GM19328 (cell line): ENCODE measurements around the gene CAD.

Experiments
- ATAC-seq: cut with Tn5 transposase; IDR thresholded peaks from one replicate; pipeline ENCODE4 v1.9.1; 2021; ENCODE audit warnings: mild to moderate bottlenecking, moderate library complexity; ENCODE audit not compliant: unreplicated experiment

The CAD gene

GRCh38 chr2:27275211-27276150 is 58.3 kb downstream of the CAD start, which contains the start of gene DNAJC5G:
DNAJC5G (plus strand) TSS chr2:27275433; CDS start chr2:27276729, 1,296 bp downstream.
- no peak for ATAC-seq

- ATAC-seq = no peak
Observed at GRCh38 chr2:27278010-27278409, 60.8 kb downstream of the CAD start.

- ATAC-seq = no peak
Observed at GRCh38 chr2:27280826-27281225, 63.7 kb downstream of the CAD start.

GRCh38 chr2:27281442-27281841 is 64.3 kb downstream of the CAD start:
- no peak for ATAC-seq

- no peak for ATAC-seq
Observed at GRCh38 chr2:27281855-27282559, 64.8 kb downstream of the CAD start, which contains the start of gene TRIM54. TRIM54 (plus strand) TSS chr2:27282429; CDS start chr2:27282732, 303 bp downstream.

- no peak for ATAC-seq
Observed at GRCh38 chr2:27282892-27283291, 65.7 kb downstream of the CAD start.

GRCh38 chr2:27284996-27285395 is 67.8 kb downstream of the CAD start:
- ATAC-seq = no peak

- no peak for ATAC-seq
Observed at GRCh38 chr2:27285481-27285880, 68.3 kb downstream of the CAD start.

- no peak for ATAC-seq
Observed at GRCh38 chr2:27288610-27289009, 71.4 kb downstream of the CAD start.

GRCh38 chr2:27290549-27290948 is 73.4 kb downstream of the CAD start:
- ATAC-seq = no peak

GRCh38 chr2:27291865-27292264 is 74.7 kb downstream of the CAD start:
- no peak for ATAC-seq
